HCT116 (cell line): ENCODE results near the gene HSPA12A. TPM values are rescaled to one million over a fixed set of nuclear protein-coding genes. Genes with fewer than 3 reads are reported as not detected.

Experiments used
- ATAC-seq: fragments of 200-7000 bp; cut with Tn5 transposase; 2 replicates; pipeline ENCODE4 v1.9.1; 2020; ENCODE audit warnings: mild to moderate bottlenecking, moderate library complexity
- BruUV-seq: library from RNA; stranded (reverse); fragments of 400-500 nt; replicated peaks from 2 replicates; lab custom pipeline; 2021; lab: Mats Ljungman, UMichigan
- CTCF ChIA-PET: fragments of 300-600 bp; sonication (Branson Sonifier 250); formaldehyde crosslinking; loops from one replicate; lab custom pipeline; 2021; ENCODE audit warnings: antibody characterized with exemption; lab: Charles Lee
- POLR2A ChIA-PET: fragments of 300-600, 350-600 bp; sonication (Branson Sonifier 250); formaldehyde crosslinking; loops from one replicate; lab custom pipeline; 2021; ENCODE audit warnings: antibody characterized with exemption; lab: Charles Lee
- RAD21 ChIA-PET, 2 experiments: fragments of 300-600 bp; sonication (Branson Sonifier 250); formaldehyde crosslinking; loops; one replicate each; lab custom pipeline; 2023; ENCODE audit warnings: low total read pairs in 2 of 2; ENCODE audit not compliant: uncharacterized antibody in 2 of 2, unreplicated experiment in 2 of 2, low non-redundant PET in 1 of 2; lab: Charles Lee
- DNase-seq: peaks from one replicate; pipeline ENCODE4 v3.0.0-alpha.2; 2010; ENCODE audit warnings: low read depth, low spot score
- H2AFZ ChIP-seq: fragments of 200-600 bp; shearing (Covaris generic), sonication (generic); 2 replicates; pipeline ENCODE4 v1.6.1; 2017; ENCODE audit warnings: low read depth, mixed run types, mixed read lengths, antibody characterized with exemption, low read length; ENCODE audit not compliant: poor library complexity, severe bottlenecking
- H3K27ac ChIP-seq: 2 replicates; pipeline ENCODE4 v1.5.1; 2012; ENCODE audit warnings: low read depth, low read length
- H3K27me3 ChIP-seq: fragments of 200-600 bp; sonication (generic); 2 replicates; pipeline ENCODE4 v1.6.1; 2016; ENCODE audit warnings: mixed run types, low read length, mixed read lengths; ENCODE audit not compliant: insufficient read depth
- H3K36me3 ChIP-seq, 2 experiments: fragments of 200-500 bp in 1 of 2; fragments of 200-600 bp in 1 of 2; sonication (Bioruptor generic) in 1 of 2; sonication (generic) in 1 of 2; 2 replicates each; pipeline versions ENCODE4 v1.5.1 to v1.6.1; 2014 to 2016; ENCODE audit warnings: low read length in 2 of 2, inconsistent platforms in 1 of 2, mixed read lengths in 1 of 2, mixed run types in 1 of 2; ENCODE audit not compliant: insufficient read depth in 2 of 2, control insufficient read depth in 1 of 2
- H3K4me1 ChIP-seq, 2 experiments: fragments of 200-600 bp in 1 of 2; sonication (generic) in 1 of 2; 2 replicates each; pipeline versions ENCODE4 v1.5.1 to v1.6.1; 2012 to 2017; ENCODE audit warnings: low read length in 2 of 2, inconsistent platforms in 1 of 2, mild to moderate bottlenecking in 1 of 2, mixed read lengths in 1 of 2, mixed run types in 1 of 2, moderate library complexity in 1 of 2; ENCODE audit not compliant: insufficient read depth in 2 of 2, control insufficient read depth in 1 of 2
- H3K4me2 ChIP-seq: fragments of 200-600 bp; sonication (generic); 2 replicates; pipeline ENCODE4 v1.6.1; 2017; ENCODE audit warnings: mixed run types, low read length, mixed read lengths
- H3K4me3 ChIP-seq, 2 experiments: fragments of 200-600 bp in 1 of 2; sonication (generic) in 1 of 2; replicated peaks in 1 of 2; 2 replicates each; pipeline ENCODE4 v1.5.1; 2011 to 2016; ENCODE audit warnings: low read length in 2 of 2, control low read depth in 1 of 2, low read depth in 1 of 2, mild to moderate bottlenecking in 1 of 2, mixed read lengths in 1 of 2, mixed run types in 1 of 2
- H3K79me2 ChIP-seq: fragments of 200-600 bp; sonication (generic); 2 replicates; pipeline ENCODE4 v1.6.1; 2017; ENCODE audit warnings: mild to moderate bottlenecking, mixed run types, low read length, moderate library complexity, mixed read lengths; ENCODE audit not compliant: insufficient read depth
- H3K9ac ChIP-seq: fragments of 200-600 bp; sonication (generic); 2 replicates; pipeline ENCODE4 v1.6.1; 2016; ENCODE audit warnings: low read length, mixed read lengths
- H3K9me2 ChIP-seq: fragments of 200-600 bp; sonication (generic), shearing (Covaris generic); 2 replicates; pipeline ENCODE4 v1.6.1; 2017; ENCODE audit warnings: mixed run types, mild to moderate bottlenecking, moderate library complexity; ENCODE audit not compliant: insufficient read depth
- H3K9me3 ChIP-seq, 2 experiments: fragments of 200-500 bp in 1 of 2; fragments of 200-600 bp in 1 of 2; sonication (Bioruptor generic) in 1 of 2; sonication (generic) in 1 of 2; 2 replicates each; pipeline ENCODE4 v1.6.1; 2014 to 2017; ENCODE audit warnings: low read length in 2 of 2, mixed read lengths in 2 of 2, inconsistent platforms in 1 of 2, low read depth in 1 of 2, mild to moderate bottlenecking in 1 of 2, mixed run types in 1 of 2, moderate library complexity in 1 of 2; ENCODE audit not compliant: control insufficient read depth in 1 of 2, insufficient read depth in 1 of 2
- H4K20me1 ChIP-seq: fragments of 200-600 bp; sonication (generic), shearing (Covaris generic); 2 replicates; pipeline ENCODE4 v1.6.1; 2017; ENCODE audit warnings: mixed run types, mild to moderate bottlenecking, moderate library complexity; ENCODE audit not compliant: insufficient read depth
- ATF3 ChIP-seq: IDR thresholded peaks from 2 replicates; pipeline ENCODE4 v1.6.1; 2012
- CEBPB ChIP-seq: IDR thresholded peaks from 2 replicates; pipeline ENCODE4 v1.6.1; 2012; ENCODE audit warnings: low read depth
- EZH2 ChIP-seq: fragments of 200-600 bp; sonication (generic); IDR thresholded peaks from 2 replicates; pipeline ENCODE4 v1.6.1; 2017; ENCODE audit warnings: antibody characterized with exemption, mixed run types
- JUND ChIP-seq: IDR thresholded peaks from 2 replicates; pipeline ENCODE4 v1.6.1; 2012
- MAX ChIP-seq: IDR thresholded peaks from 2 replicates; pipeline ENCODE4 v1.6.1; 2012
- POLR2A ChIP-seq: IDR thresholded peaks from 2 replicates; pipeline ENCODE4 v1.7.0; 2011; ENCODE audit warnings: borderline replicate concordance; ENCODE audit not compliant: insufficient read depth, insufficient read length; ENCODE audit errors: extremely low read depth
- SIN3A ChIP-seq: IDR thresholded peaks from 2 replicates; pipeline ENCODE4 v1.6.1; 2012; ENCODE audit warnings: low read depth
- SRF ChIP-seq: IDR thresholded peaks from 2 replicates; pipeline ENCODE4 v1.6.1; 2012; ENCODE audit warnings: low read depth
- TCF7L2 ChIP-seq: IDR thresholded peaks from 2 replicates; pipeline ENCODE4 v1.7.0; 2011; ENCODE audit warnings: borderline replicate concordance, inconsistent platforms; ENCODE audit not compliant: insufficient read depth, insufficient read length; ENCODE audit errors: extremely low read depth
- YY1 ChIP-seq: IDR thresholded peaks from 2 replicates; pipeline ENCODE4 v1.6.1; 2011; ENCODE audit warnings: low read length, low read depth, moderate library complexity, mild to moderate bottlenecking; ENCODE audit not compliant: insufficient replicate concordance; ENCODE audit errors: extremely low read depth
- ZBTB33 ChIP-seq: IDR thresholded peaks from 2 replicates; pipeline ENCODE4 v1.6.1; 2011; ENCODE audit warnings: mild to moderate bottlenecking, low read length, moderate library complexity; ENCODE audit not compliant: insufficient replicate concordance; ENCODE audit errors: extremely low read depth
- ZFX ChIP-seq: fragments of 450-650 bp; IDR thresholded peaks from 2 replicates; pipeline ENCODE4 v1.6.1; 2017
- ZNF274 ChIP-seq: fragments of 200-500 bp; sonication (Bioruptor generic); IDR thresholded peaks from 2 replicates; pipeline ENCODE4 v1.6.1; 2014; ENCODE audit warnings: mild to moderate bottlenecking, low read depth, low read length, inconsistent platforms
- intact Hi-C: fragments of 100-400 bp; cut with micrococcal nuclease; formaldehyde crosslinking; loops from 2 replicates; pipeline ENCODE4 v1.10.0; 2022
- total RNA-seq: library from RNA; stranded (reverse); gene quantifications from one replicate; pipeline ENCODE4 v1.2.1, GENCODE V29; 2021; ENCODE audit not compliant: unreplicated experiment
- TF ChIP-seq, protein P1 (sequence below), 3 experiments: fragments of 200-600 bp in 1 of 3; sonication (generic) in 1 of 3; IDR thresholded peaks in 2 of 3; conservative IDR thresholded peaks in 1 of 3; 2 replicates each; pipeline ENCODE4 v1.5.1; 2012 to 2017; ENCODE audit warnings: low read depth in 2 of 3, low read length in 2 of 3, antibody characterized with exemption in 1 of 3, borderline replicate concordance in 1 of 3, control low read depth in 1 of 3, mild to moderate bottlenecking in 1 of 3, mixed read lengths in 1 of 3, mixed run types in 1 of 3, moderate library complexity in 1 of 3; ENCODE audit not compliant: insufficient read depth in 1 of 3

The HSPA12A gene
- total RNA-seq, 1 experiment from 2014 or later: 19.8 TPM

- no peaks in the 10 kb centered on the region for H3K9me2 ChIP-seq
- H3K4me2 ChIP-seq: no peak overlapping the region
- BruUV-seq: no TSS peak
- DNase-seq: no peak
- no peaks in the 10 kb centered on the region for H4K20me1 ChIP-seq
- POLR2A ChIA-PET: interaction anchor here (0.9 kb wide), 1 partner anchor 11 kb away, joined by 3 read pairs; no protein-coding TSS in a partner anchor
- RAD21 ChIA-PET: no interaction called here
- no peak for TF ChIP-seq ZFX
- TF ChIP-seq ATF3: no peak
- TF ChIP-seq CEBPB: no peak
- no peak for TF ChIP-seq POLR2A
- TF ChIP-seq, protein P1, sequence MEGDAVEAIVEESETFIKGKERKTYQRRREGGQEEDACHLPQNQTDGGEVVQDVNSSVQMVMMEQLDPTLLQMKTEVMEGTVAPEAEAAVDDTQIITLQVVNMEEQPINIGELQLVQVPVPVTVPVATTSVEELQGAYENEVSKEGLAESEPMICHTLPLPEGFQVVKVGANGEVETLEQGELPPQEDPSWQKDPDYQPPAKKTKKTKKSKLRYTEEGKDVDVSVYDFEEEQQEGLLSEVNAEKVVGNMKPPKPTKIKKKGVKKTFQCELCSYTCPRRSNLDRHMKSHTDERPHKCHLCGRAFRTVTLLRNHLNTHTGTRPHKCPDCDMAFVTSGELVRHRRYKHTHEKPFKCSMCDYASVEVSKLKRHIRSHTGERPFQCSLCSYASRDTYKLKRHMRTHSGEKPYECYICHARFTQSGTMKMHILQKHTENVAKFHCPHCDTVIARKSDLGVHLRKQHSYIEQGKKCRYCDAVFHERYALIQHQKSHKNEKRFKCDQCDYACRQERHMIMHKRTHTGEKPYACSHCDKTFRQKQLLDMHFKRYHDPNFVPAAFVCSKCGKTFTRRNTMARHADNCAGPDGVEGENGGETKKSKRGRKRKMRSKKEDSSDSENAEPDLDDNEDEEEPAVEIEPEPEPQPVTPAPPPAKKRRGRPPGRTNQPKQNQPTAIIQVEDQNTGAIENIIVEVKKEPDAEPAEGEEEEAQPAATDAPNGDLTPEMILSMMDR (IDR thresholded peaks at IDR 0.05 in 2 of 3, conservative IDR thresholded peaks at IDR 0.05 in 1 of 3; ENCODE audit: borderline replicate concordance in 1 of 3, insufficient read depth in 1 of 3, low read depth in 2 of 3, low read length in 2 of 3): no peak
- TF ChIP-seq SIN3A: no peak
- TF ChIP-seq YY1: no peak
- no peak for TF ChIP-seq EZH2
- no peak for TF ChIP-seq MAX
- TF ChIP-seq JUND: no peak
- no peak for TF ChIP-seq ZNF274
- TF ChIP-seq ZBTB33: no peak
- TF ChIP-seq SRF: no peak
- TF ChIP-seq TCF7L2: no peak
- no peaks in the 10 kb centered on the region for H3K9me3 ChIP-seq
- H3K36me3 ChIP-seq: no peaks in the 10 kb centered on the region
- intact Hi-C loops: no loop called here
- ATAC-seq: no peak
- H3K27me3 ChIP-seq: no peaks in the 10 kb centered on the region
- no peak overlapping the region for H3K27ac ChIP-seq
- H3K79me2 ChIP-seq: no peaks in the 10 kb centered on the region
- CTCF ChIA-PET: interaction anchor here (1.6 to 8.6 kb wide), 3 partner anchors 11 to 398 kb away, joined by 6 to 48 read pairs (median 20); no protein-coding TSS in a partner anchor
- no peak overlapping the region for H3K4me3 ChIP-seq
- no peak overlapping the region for H3K9ac ChIP-seq
- peaks cover 12 to 45% of the 10 kb centered on the region in 2 experiments for H3K4me1 ChIP-seq
- H2AFZ ChIP-seq: no peak overlapping the region
Observed at GRCh38 chr10:116777006-116777405, 34.6 kb upstream of the HSPA12A start.
